ENCODE measurements around the gene UXS1. TPM values are rescaled to one million over a fixed set of nuclear protein-coding genes. Genes with fewer than 3 reads are reported as not detected.

Gene UXS1
- total RNA-seq, 1 experiment from 2014 or later: 46.3 TPM

- no peak overlapping the region for H3T11ph ChIP-seq (ENCODE audit: low read length)
- H3K23me2 ChIP-seq (ENCODE audit: insufficient read length, low read depth, low read length, poor library complexity, severe bottlenecking): no peaks in the 10 kb centered on the region
- H2BK5ac ChIP-seq (ENCODE audit: insufficient read length, low read length): no peak overlapping the region
- H2BK15ac ChIP-seq (ENCODE audit: low read depth, low read length): no peak overlapping the region
- no CpG with 5 or more reads among the region's 14 CpGs for WGBS (ENCODE audit: extremely low coverage, insufficient read length, low lambda C conversion rate)
- Mint-ChIP-seq H3K4me1 (no peaks in the 10 kb centered on the region), H3K27me3 (ENCODE audit: low read depth) (no peaks in the 10 kb centered on the region), H3K27ac (no peak overlapping the region; a peak in 1 of 7 replicates), H3K36me3 (ENCODE audit: insufficient read depth in 1 of 3, low read depth in 3 of 3) (peaks cover 21 to 33% (median 32%) of the 10 kb centered on the region in 3 experiments; a peak in 6 of 7 replicates), H3K9me3 (no peaks in the 10 kb centered on the region), H3K4me3 (no peak overlapping the region)
- H3K14ac ChIP-seq (ENCODE audit: insufficient read depth, low read length): no peak overlapping the region
- TF ChIP-seq, protein P1, sequence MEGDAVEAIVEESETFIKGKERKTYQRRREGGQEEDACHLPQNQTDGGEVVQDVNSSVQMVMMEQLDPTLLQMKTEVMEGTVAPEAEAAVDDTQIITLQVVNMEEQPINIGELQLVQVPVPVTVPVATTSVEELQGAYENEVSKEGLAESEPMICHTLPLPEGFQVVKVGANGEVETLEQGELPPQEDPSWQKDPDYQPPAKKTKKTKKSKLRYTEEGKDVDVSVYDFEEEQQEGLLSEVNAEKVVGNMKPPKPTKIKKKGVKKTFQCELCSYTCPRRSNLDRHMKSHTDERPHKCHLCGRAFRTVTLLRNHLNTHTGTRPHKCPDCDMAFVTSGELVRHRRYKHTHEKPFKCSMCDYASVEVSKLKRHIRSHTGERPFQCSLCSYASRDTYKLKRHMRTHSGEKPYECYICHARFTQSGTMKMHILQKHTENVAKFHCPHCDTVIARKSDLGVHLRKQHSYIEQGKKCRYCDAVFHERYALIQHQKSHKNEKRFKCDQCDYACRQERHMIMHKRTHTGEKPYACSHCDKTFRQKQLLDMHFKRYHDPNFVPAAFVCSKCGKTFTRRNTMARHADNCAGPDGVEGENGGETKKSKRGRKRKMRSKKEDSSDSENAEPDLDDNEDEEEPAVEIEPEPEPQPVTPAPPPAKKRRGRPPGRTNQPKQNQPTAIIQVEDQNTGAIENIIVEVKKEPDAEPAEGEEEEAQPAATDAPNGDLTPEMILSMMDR (conservative IDR thresholded peaks at IDR 0.05): no peak
- no peak overlapping the region for H3K56ac ChIP-seq (ENCODE audit: insufficient read length, low read depth, low read length)
- no peak for DNase-seq
- H3K23ac ChIP-seq (ENCODE audit: insufficient read length, low read depth, low read length): no peak overlapping the region
- H3K27ac ChIP-seq (ENCODE audit: insufficient read length, low read depth, low read length): no peak overlapping the region
- no peak overlapping the region for H2AFZ ChIP-seq (ENCODE audit: low read length)
- H4K8ac ChIP-seq (replicated peaks; ENCODE audit: insufficient read length, low read depth, low read length): no peak overlapping the region
- no peaks in the 10 kb centered on the region for H3K27me3 ChIP-seq (ENCODE audit: insufficient read depth, low read length)
- H2BK20ac ChIP-seq (ENCODE audit: low read depth, low read length, poor library complexity, severe bottlenecking): no peak overlapping the region
- H3K79me1 ChIP-seq (ENCODE audit: insufficient read depth, low read depth, low read length, poor library complexity, severe bottlenecking): no peaks in the 10 kb centered on the region
- no peaks in the 10 kb centered on the region for H3K9me3 ChIP-seq (ENCODE audit: control insufficient read depth, low read depth, low read length)
- no peak overlapping the region for H3K9ac ChIP-seq (ENCODE audit: extremely low read depth, insufficient read length, low read length)
- H2BK12ac ChIP-seq (ENCODE audit: insufficient read length, low read depth, low read length): no peak overlapping the region
- no peak overlapping the region for H2AK5ac ChIP-seq (ENCODE audit: insufficient read length, low read length)
- no peaks in the 10 kb centered on the region for H3K79me2 ChIP-seq (ENCODE audit: insufficient read depth, low read length)
- H4K91ac ChIP-seq (ENCODE audit: insufficient read length, low read depth, low read length): no peak overlapping the region
- H2BK120ac ChIP-seq (ENCODE audit: low read depth, low read length, poor library complexity, severe bottlenecking): no peak overlapping the region
- H4K5ac ChIP-seq (ENCODE audit: insufficient read length, low read depth, low read length): no peak overlapping the region
- H3K18ac ChIP-seq (ENCODE audit: insufficient read length, low read depth, low read length): no peak overlapping the region
- H3K4ac ChIP-seq (ENCODE audit: low read depth, low read length): no peak overlapping the region
- H3K4me2 ChIP-seq (ENCODE audit: insufficient read depth, insufficient read length, low read length): no peak overlapping the region
- H4K20me1 ChIP-seq (ENCODE audit: control insufficient read depth, insufficient read depth, insufficient read length): no peaks in the 10 kb centered on the region
- H3K4me1 ChIP-seq (ENCODE audit: insufficient read depth, low read length): 0 out of 2 replicates have a peak, but pooled peaks cover 2% of the 10 kb centered on the region
Measured at GRCh38 chr2:106107509-106108131, 86.5 kb downstream of the UXS1 start.
